HG03139 (cell line): ENCODE results near the gene ZNF213.

Experiments
- ATAC-seq: cut with Tn5 transposase; IDR thresholded peaks from one replicate; pipeline ENCODE4 v1.9.1; 2021; ENCODE audit not compliant: unreplicated experiment

The ZNF213 gene

GRCh38 chr16:3188925-3189825, 54.3 kb downstream of the ZNF213 start:
- ATAC-seq: no peak

DNA sequence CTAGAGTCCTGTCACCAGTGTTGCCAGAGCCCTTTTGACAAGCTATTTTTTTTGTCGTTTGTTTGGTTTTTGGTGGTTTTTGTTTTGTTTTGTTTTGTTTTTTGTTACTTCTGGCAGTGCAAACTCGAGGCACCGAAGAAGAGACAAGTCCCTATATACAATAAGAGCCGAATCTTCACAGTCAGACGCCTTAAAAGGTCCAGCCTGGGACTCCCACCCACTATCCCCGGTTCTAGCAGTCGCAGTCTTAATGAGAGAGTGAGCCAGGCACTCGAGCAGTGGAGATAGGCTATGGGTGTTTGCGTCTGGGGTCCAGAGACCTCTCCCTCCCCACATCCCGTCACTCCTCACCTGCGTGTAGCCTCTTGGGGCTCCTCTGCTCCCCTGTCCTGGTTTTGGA, 55.0 kb downstream of the ZNF213 start:
- no peak for ATAC-seq

DNA sequence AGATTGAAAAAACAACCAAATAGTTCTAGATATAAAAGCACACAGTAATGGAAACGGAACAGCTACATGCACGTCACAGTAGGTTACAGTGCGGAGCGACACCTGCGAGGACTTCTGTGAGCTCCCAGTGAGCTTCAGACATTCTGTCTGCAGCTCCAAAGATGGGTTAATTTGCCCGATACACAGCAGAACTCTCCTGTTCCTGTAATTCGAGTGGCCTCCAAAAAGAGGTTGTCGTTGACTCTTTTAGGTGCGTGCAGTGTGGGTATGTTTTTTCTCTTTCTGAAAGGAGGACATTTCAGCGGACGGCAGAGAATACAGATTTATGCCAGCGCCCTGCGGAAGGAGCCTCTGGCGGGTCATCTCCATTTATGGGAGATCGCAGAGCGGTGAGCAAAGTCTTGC, 56.1 kb downstream of the ZNF213 start:
- ATAC-seq: no peak
